NCI-H510A treated with DMSO at 0.1 percent for 48 hours (cell line): ENCODE results near the gene NUBPL.
"Not testable (repeated sequence)": the region's sequence is repeated elsewhere in the genome, so short reads cannot be mapped to it uniquely, and the experiment has no call there.

Experiments
- DNase-seq: peaks from one replicate; lab custom pipeline; 2025; lab: John Stamatoyannopoulos, UW

NUBPL gene

GRCh38 chr14:31578266-31578665 is 17.1 kb downstream of the NUBPL start:
- DNase-seq, result no peak

- no peak for DNase-seq
Observed at GRCh38 chr14:31578792-31579501, 17.7 kb downstream of the NUBPL start.

- DNase-seq, result no peak
Observed at GRCh38 chr14:31580234-31580633, 19.0 kb downstream of the NUBPL start.

- DNase-seq, result no peak
Observed at GRCh38 chr14:31582286-31582691, 21.1 kb downstream of the NUBPL start.

GRCh38 chr14:31582836-31583452 is 21.7 kb downstream of the NUBPL start:
- DNase-seq, result no peak

GRCh38 chr14:31590206-31590605 is 29.0 kb downstream of the NUBPL start:
- no peak for DNase-seq

GRCh38 chr14:31592122-31592521 is 30.9 kb downstream of the NUBPL start:
- DNase-seq, result no peak

GRCh38 chr14:31592631-31593030 is 31.4 kb downstream of the NUBPL start:
- DNase-seq, result no peak

GRCh38 chr14:31596342-31597095 is 35.3 kb downstream of the NUBPL start:
- no peak for DNase-seq

GRCh38 chr14:31605702-31606101 is 44.5 kb downstream of the NUBPL start:
- DNase-seq, result no peak

GRCh38 chr14:31611778-31612433 is 50.7 kb downstream of the NUBPL start:
- no peak for DNase-seq

GRCh38 chr14:31613188-31613587 is 52.0 kb downstream of the NUBPL start:
- DNase-seq, result no peak

GRCh38 chr14:31618884-31619283 is 57.7 kb downstream of the NUBPL start:
- not testable (repeated sequence) for DNase-seq

GRCh38 chr14:31619440-31619839 is 58.2 kb downstream of the NUBPL start:
- no peak for DNase-seq

- DNase-seq, result not testable (repeated sequence)
Observed at GRCh38 chr14:31620898-31621297, 59.7 kb downstream of the NUBPL start.

GRCh38 chr14:31622060-31622459 is 60.9 kb downstream of the NUBPL start:
- DNase-seq, result no peak

GRCh38 chr14:31652900-31653299 is 91.7 kb downstream of the NUBPL start:
- not testable (repeated sequence) for DNase-seq

GRCh38 chr14:31657917-31658316 is 96.7 kb downstream of the NUBPL start:
- DNase-seq, result no peak

- DNase-seq, result no peak
Observed at GRCh38 chr14:31659278-31659677, 98.1 kb downstream of the NUBPL start.

- no peak for DNase-seq
Observed at GRCh38 chr14:31660191-31660590, 99.0 kb downstream of the NUBPL start.

GRCh38 chr14:31660728-31661127 is 99.5 kb downstream of the NUBPL start:
- no peak for DNase-seq

GRCh38 chr14:31668348-31668747 is 107.1 kb downstream of the NUBPL start:
- no peak for DNase-seq

GRCh38 chr14:31672709-31673108 is 111.5 kb downstream of the NUBPL start:
- DNase-seq, result no peak
